Measurements from ENCODE around the gene RBM17. TPM values are rescaled to one million over a fixed set of nuclear protein-coding genes. Genes with fewer than 3 reads are reported as not detected.

The RBM17 gene
- total and polyA plus RNA-seq, 4 donors = 65.5 to 103 (median 80.6) TPM

DNA sequence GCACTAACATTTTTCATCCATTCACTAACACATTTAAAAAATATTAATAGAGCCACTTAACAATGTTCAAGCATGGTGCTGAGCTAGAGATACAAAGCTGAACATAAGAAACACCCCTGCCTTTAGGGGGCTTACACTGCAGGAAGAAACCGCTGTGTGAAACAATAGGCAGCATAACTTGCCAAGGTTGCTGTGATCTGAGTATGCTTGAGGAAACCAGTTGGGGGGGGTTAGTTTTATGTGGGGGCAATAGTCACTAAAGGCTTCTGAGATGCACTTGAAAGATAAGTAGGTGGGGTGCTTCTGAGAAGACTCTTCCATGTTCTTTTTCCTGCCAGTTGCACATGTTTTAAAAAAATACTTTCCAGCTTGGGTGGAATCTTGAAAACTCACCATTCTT, 2.8 kb downstream of the RBM17 start:
- DNase-seq (peak in 1 of 3 donors; percentile 36), ATAC-seq (ENCODE audit: insufficient read depth, low FRiP score) (no peak)
- WGBS, 2 donors = 6 to 36% methylated on average over 1 of the region's 1 CpG
- H3K4me3 ChIP-seq = no peak overlapping the region
- no peaks in the 10 kb centered on the region for H3K9me3 ChIP-seq (ENCODE audit: control insufficient read depth in 4 of 4, insufficient read depth in 3 of 4, low read length in 3 of 4)
- no peaks in the 10 kb centered on the region for H3K36me3 ChIP-seq (ENCODE audit: control insufficient read depth in 4 of 4, insufficient read depth in 4 of 4, low read length in 4 of 4)
- no peaks in the 10 kb centered on the region for H3K27me3 ChIP-seq (ENCODE audit: control insufficient read depth in 3 of 3, insufficient read depth in 3 of 3, low read length in 2 of 3)
- H3K4me1 ChIP-seq (ENCODE audit: control insufficient read depth in 5 of 5, insufficient read depth in 5 of 5, low read length in 5 of 5) = peaks cover 0 to 21% (median 11%) of the 10 kb centered on the region in 5 donors
- H3K9ac ChIP-seq (ENCODE audit: insufficient read depth in 1 of 2, low read length in 2 of 2) = no peak overlapping the region
- H3K27ac ChIP-seq (ENCODE audit: low read depth in 1 of 2, low read length in 1 of 2) = peak overlapping the region in 1 of 2 donors; percentile 4
- TF ChIP-seq, protein P1, sequence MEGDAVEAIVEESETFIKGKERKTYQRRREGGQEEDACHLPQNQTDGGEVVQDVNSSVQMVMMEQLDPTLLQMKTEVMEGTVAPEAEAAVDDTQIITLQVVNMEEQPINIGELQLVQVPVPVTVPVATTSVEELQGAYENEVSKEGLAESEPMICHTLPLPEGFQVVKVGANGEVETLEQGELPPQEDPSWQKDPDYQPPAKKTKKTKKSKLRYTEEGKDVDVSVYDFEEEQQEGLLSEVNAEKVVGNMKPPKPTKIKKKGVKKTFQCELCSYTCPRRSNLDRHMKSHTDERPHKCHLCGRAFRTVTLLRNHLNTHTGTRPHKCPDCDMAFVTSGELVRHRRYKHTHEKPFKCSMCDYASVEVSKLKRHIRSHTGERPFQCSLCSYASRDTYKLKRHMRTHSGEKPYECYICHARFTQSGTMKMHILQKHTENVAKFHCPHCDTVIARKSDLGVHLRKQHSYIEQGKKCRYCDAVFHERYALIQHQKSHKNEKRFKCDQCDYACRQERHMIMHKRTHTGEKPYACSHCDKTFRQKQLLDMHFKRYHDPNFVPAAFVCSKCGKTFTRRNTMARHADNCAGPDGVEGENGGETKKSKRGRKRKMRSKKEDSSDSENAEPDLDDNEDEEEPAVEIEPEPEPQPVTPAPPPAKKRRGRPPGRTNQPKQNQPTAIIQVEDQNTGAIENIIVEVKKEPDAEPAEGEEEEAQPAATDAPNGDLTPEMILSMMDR (IDR thresholded peaks at IDR 0.05; ENCODE audit: control extremely low read depth, extremely low read depth) = no peak

DNA sequence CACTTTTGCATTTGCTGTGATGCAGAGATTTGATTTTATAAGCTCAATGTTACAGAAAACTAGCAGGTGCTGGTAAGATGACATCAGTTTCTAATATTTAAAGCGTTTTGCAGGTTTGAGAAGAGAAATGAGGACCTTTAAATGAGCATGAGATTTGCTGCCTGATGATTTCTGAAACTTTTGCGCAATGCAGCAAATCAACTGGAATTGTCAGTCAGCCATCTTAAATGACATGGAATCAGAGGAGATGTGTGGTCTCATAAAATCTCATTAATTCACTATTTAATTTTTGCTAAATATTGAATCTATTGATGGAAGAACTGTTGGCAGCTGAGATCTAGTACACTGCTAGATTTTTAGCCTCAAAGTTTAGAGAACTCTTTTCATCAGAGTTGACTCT, 3.9 kb downstream of the RBM17 start:
- Histone ChIP-seq H3K36me3 (ENCODE audit: control insufficient read depth in 4 of 4, insufficient read depth in 4 of 4, low read length in 4 of 4) (peaks cover 0 to 8% (median 4%) of the 10 kb centered on the region in 4 donors), H3K4me1 (ENCODE audit: control insufficient read depth in 5 of 5, insufficient read depth in 5 of 5, low read length in 5 of 5) (peaks cover 0 to 18% (median 11%) of the 10 kb centered on the region in 5 donors)

DNA sequence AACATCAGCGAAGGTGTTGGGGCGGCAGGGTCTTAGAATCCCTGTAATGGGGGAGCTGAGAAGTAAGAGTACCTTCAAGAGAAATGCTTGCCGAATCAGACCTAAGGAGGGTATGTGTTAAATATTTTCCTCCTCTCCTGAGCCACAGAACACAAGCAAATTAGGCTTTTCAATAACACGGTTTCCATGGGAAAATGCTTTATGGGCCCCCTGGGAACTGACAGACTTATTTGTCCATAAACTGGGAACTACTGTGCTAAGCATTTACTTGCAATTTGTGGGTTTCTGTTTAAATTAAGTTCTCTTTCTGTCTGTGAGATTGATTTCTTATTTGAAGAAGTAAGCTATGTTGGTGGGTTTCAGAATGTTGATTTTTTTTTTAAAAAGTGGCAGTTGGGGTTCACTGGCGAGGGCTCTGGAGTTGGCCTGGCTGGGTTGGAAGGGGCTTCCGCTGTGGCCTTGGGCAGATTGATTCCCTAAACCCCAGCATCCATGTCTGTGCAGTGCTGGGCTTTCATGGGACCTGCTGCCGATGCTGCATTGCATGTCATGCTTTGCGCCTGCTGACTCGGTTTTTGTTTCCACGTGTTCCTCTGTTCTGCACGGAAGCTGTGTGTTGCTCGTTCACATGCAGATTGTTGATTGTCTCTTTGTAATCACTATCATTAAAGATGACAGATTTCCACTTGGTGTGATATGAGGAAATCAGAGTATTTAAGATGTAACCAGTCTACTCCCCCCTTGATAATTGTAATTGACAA, 7.2 kb downstream of the RBM17 start:
- peaks cover 0 to 8% (median 3%) of the 10 kb centered on the region in 5 donors for H3K4me1 ChIP-seq (ENCODE audit: control insufficient read depth in 5 of 5, insufficient read depth in 5 of 5, low read length in 5 of 5)
- TF ChIP-seq, protein P1 (IDR thresholded peaks at IDR 0.05; ENCODE audit: control extremely low read depth, extremely low read depth) = no peak
- no peak overlapping the region for H3K4me3 ChIP-seq
- ATAC-seq (ENCODE audit: insufficient read depth, low FRiP score) (no peak), DNase-seq (no peak)
- no peak overlapping the region for H3K27ac ChIP-seq (ENCODE audit: low read depth in 1 of 2, low read length in 1 of 2)
- H3K36me3 ChIP-seq (ENCODE audit: control insufficient read depth in 4 of 4, insufficient read depth in 4 of 4, low read length in 4 of 4) = peaks cover 4 to 12% (median 10%) of the 10 kb centered on the region in 4 donors
- 78 to 83% methylated on average over 12 of the region's 12 CpGs for WGBS, 2 donors
- no peaks in the 10 kb centered on the region for H3K9me3 ChIP-seq (ENCODE audit: control insufficient read depth in 4 of 4, insufficient read depth in 3 of 4, low read length in 3 of 4)
- peak overlapping the region in 1 of 2 donors; percentile 5 for H3K9ac ChIP-seq (ENCODE audit: insufficient read depth in 1 of 2, low read length in 2 of 2)
- no peaks in the 10 kb centered on the region for H3K27me3 ChIP-seq (ENCODE audit: control insufficient read depth in 3 of 3, insufficient read depth in 3 of 3, low read length in 2 of 3)

More for the DNA sequence above, 3.9 kb downstream of the RBM17 start:
- ATAC-seq (ENCODE audit: insufficient read depth, low FRiP score) (no peak), DNase-seq (no peak)
- Histone ChIP-seq H3K27ac (ENCODE audit: low read depth in 1 of 2, low read length in 1 of 2) (no peak overlapping the region), H3K9ac (ENCODE audit: insufficient read depth in 1 of 2, low read length in 2 of 2) (no peak overlapping the region), H3K9me3 (ENCODE audit: control insufficient read depth in 4 of 4, insufficient read depth in 3 of 4, low read length in 3 of 4) (no peaks in the 10 kb centered on the region), H3K27me3 (ENCODE audit: control insufficient read depth in 3 of 3, insufficient read depth in 3 of 3, low read length in 2 of 3) (no peaks in the 10 kb centered on the region), H3K4me3 (no peak overlapping the region)
- TF ChIP-seq, protein P1 (IDR thresholded peaks at IDR 0.05; ENCODE audit: control extremely low read depth, extremely low read depth) = no peak
- WGBS, 2 donors = 61 to 68% methylated on average over 2 of the region's 2 CpGs
